Astrocyte of the spinal cord (primary cell): ENCODE results near the gene TARS2.

Experiments
- DNase-seq: peaks from one replicate; pipeline ENCODE4 v3.0.0; 2011; ENCODE audit warnings: low read depth, low spot score
- H3K4me3 ChIP-seq: 2 replicates; pipeline ENCODE4 v1.5.1; 2011; ENCODE audit warnings: low read depth, mild to moderate bottlenecking, low read length, moderate library complexity
- CTCF ChIP-seq: IDR thresholded peaks from 2 replicates; pipeline ENCODE4 v1.5.1; 2012; ENCODE audit warnings: low read depth, mild to moderate bottlenecking, low read length, inconsistent platforms
- in situ Hi-C: cut with HindIII; loops from 2 replicates; pipeline ENCODE4 v1.10.0; 2017; ENCODE audit warnings: low sequenced_read_pairs

Gene TARS2

GRCh38 chr1:150479370-150479769 lies 7.8 kb upstream of the TARS2 start:
- no peak for TF ChIP-seq CTCF
- in situ Hi-C loops, result no loop called here
- no peak overlapping the region for H3K4me3 ChIP-seq
- no peak for DNase-seq

- no peak overlapping the region for H3K4me3 ChIP-seq
- TF ChIP-seq CTCF, result no peak
- no peak for DNase-seq
- in situ Hi-C loops, result no loop called here
Measured at GRCh38 chr1:150479927-150480352, 7.3 kb upstream of the TARS2 start.

GRCh38 chr1:150484431-150484830 lies 2.8 kb upstream of the TARS2 start:
- in situ Hi-C loops, result no loop called here
- H3K4me3 ChIP-seq, result no peak overlapping the region
- DNase-seq, result no peak
- no peak for TF ChIP-seq CTCF

GRCh38 chr1:150484861-150485260 lies 2.4 kb upstream of the TARS2 start:
- H3K4me3 ChIP-seq, result no peak overlapping the region
- TF ChIP-seq CTCF, result peak; percentile 34
- peak; percentile 32 for DNase-seq
- in situ Hi-C loops, result no loop called here

DNA sequence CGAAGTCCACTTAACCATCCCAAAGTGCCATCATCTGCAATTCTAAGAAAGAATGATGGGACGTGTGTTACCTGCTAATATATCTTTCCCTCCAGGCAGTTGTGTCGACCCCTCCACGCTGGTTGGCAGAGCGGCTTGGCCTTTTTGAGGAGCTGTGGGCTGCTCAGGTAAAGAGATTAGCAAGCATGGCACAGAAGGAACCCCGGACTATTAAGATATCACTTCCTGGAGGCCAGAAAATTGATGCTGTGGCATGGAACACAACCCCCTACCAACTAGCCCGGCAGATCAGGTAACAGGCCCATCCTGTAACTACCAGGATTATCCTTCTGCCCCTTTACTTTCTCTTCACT lies 520 bp downstream of the TARS2 start:
- TF ChIP-seq CTCF, result no peak
- no peak for DNase-seq
- in situ Hi-C loops, result no loop called here
- H3K4me3 ChIP-seq, result peak overlapping the region; percentile 94

- no peak for DNase-seq
- in situ Hi-C loops, result no loop called here
- no peak overlapping the region for H3K4me3 ChIP-seq
- no peak for TF ChIP-seq CTCF
Measured at GRCh38 chr1:150493175-150493574, 6.0 kb downstream of the TARS2 start.

GRCh38 chr1:150498342-150498741 lies 11.1 kb downstream of the TARS2 start:
- DNase-seq, result no peak
- in situ Hi-C loops, result no loop called here
- no peak overlapping the region for H3K4me3 ChIP-seq
- no peak for TF ChIP-seq CTCF
